Measurements from ENCODE around the gene GALNT18. TPM values are rescaled to one million over a fixed set of nuclear protein-coding genes. Genes with fewer than 3 reads are reported as not detected.

The GALNT18 gene
- total RNA-seq, 1 experiment from 2014 or later, result 1.7 TPM

GRCh38 chr11:11524436-11525061 is 97.3 kb downstream of the GALNT18 start:
- WGBS (ENCODE audit: extremely low coverage, insufficient read length, low lambda C conversion rate), result no CpG with 5 or more reads among the region's 5 CpGs
- no peaks in the 10 kb centered on the region for H3K23me2 ChIP-seq (ENCODE audit: insufficient read length, low read depth, low read length, poor library complexity, severe bottlenecking)
- H2AFZ ChIP-seq (ENCODE audit: low read length), result no peak overlapping the region
- Mint-ChIP-seq H3K36me3 (ENCODE audit: insufficient read depth in 1 of 3, low read depth in 3 of 3) (no peaks in the 10 kb centered on the region), H3K9me3 (no peaks in the 10 kb centered on the region; a peak in 1 of 5 replicates), H3K4me1 (peaks cover 11% of the 10 kb centered on the region in 2 experiments; a peak in 3 of 4 replicates), H3K4me3 (no peak overlapping the region), H3K27ac (no peak overlapping the region), H3K27me3 (ENCODE audit: low read depth) (peaks cover 4% of the 10 kb centered on the region)
- H2BK120ac ChIP-seq (ENCODE audit: low read depth, low read length, poor library complexity, severe bottlenecking), result no peak overlapping the region
- no peak overlapping the region for H3K23ac ChIP-seq (ENCODE audit: insufficient read length, low read depth, low read length)
- no peak overlapping the region for H3K18ac ChIP-seq (ENCODE audit: insufficient read length, low read depth, low read length)
- H3K14ac ChIP-seq (ENCODE audit: insufficient read depth, low read length), result no peak overlapping the region
- no peak overlapping the region for H4K5ac ChIP-seq (ENCODE audit: insufficient read length, low read depth, low read length)
- H3K9ac ChIP-seq (ENCODE audit: extremely low read depth, insufficient read length, low read length), result no peak overlapping the region
- no peaks in the 10 kb centered on the region for H3K4me1 ChIP-seq (ENCODE audit: insufficient read depth, low read length)
- DNase-seq, result no peak
- no peaks in the 10 kb centered on the region for H3K27me3 ChIP-seq (ENCODE audit: insufficient read depth, low read length)
- no peaks in the 10 kb centered on the region for H3K9me3 ChIP-seq (ENCODE audit: control insufficient read depth, low read depth, low read length)
- TF ChIP-seq CTCF (conservative IDR thresholded peaks at IDR 0.05), result no peak
- no peaks in the 10 kb centered on the region for H3K79me2 ChIP-seq (ENCODE audit: insufficient read depth, low read length)
- no peak overlapping the region for H4K8ac ChIP-seq (replicated peaks; ENCODE audit: insufficient read length, low read depth, low read length)
- no peak overlapping the region for H2BK5ac ChIP-seq (ENCODE audit: insufficient read length, low read length)
- H3K4ac ChIP-seq (ENCODE audit: low read depth, low read length), result no peak overlapping the region
- H2BK20ac ChIP-seq (ENCODE audit: low read depth, low read length, poor library complexity, severe bottlenecking), result no peak overlapping the region
- H2AK5ac ChIP-seq (ENCODE audit: insufficient read length, low read length), result no peak overlapping the region
- H3T11ph ChIP-seq (ENCODE audit: low read length), result no peak overlapping the region
- H4K20me1 ChIP-seq (ENCODE audit: control insufficient read depth, insufficient read depth, insufficient read length), result no peaks in the 10 kb centered on the region
- H3K56ac ChIP-seq (ENCODE audit: insufficient read length, low read depth, low read length), result no peak overlapping the region
- no peak overlapping the region for H2BK15ac ChIP-seq (ENCODE audit: low read depth, low read length)
- no peak overlapping the region for H3K27ac ChIP-seq (ENCODE audit: insufficient read length, low read depth, low read length)
- H2BK12ac ChIP-seq (ENCODE audit: insufficient read length, low read depth, low read length), result no peak overlapping the region
- H3K4me2 ChIP-seq (ENCODE audit: insufficient read depth, insufficient read length, low read length), result no peak overlapping the region
- no peak overlapping the region for H4K91ac ChIP-seq (ENCODE audit: insufficient read length, low read depth, low read length)
- no peaks in the 10 kb centered on the region for H3K79me1 ChIP-seq (ENCODE audit: insufficient read depth, low read depth, low read length, poor library complexity, severe bottlenecking)
